SK-N-SH (cell line): Measurements from ENCODE around the gene JAG2. TPM values are rescaled to one million over a fixed set of nuclear protein-coding genes. Genes with fewer than 3 reads are reported as not detected.

Source experiments
- CTCF ChIA-PET: fragments of 300-600, 350-600 bp; formaldehyde crosslinking; extraction: SDS; loops from one replicate; lab custom pipeline; 2021; lab: Yijun Ruan, JAX
- POLR2A ChIA-PET: fragments of 350-600 bp; sonication (Branson Sonifier 250); formaldehyde crosslinking; extraction: SDS; loops from one replicate; lab custom pipeline; 2020; ENCODE audit warnings: antibody characterized with exemption, inconsistent platforms; lab: Yijun Ruan, JAX
- DNase-seq: peaks from one replicate; pipeline ENCODE4 v3.0.0; 2012
- H2AFZ ChIP-seq: fragments of 200-600 bp; sonication (generic); 2 replicates; pipeline ENCODE4 v1.8.1; 2016; ENCODE audit warnings: antibody characterized with exemption, mild to moderate bottlenecking, low read depth
- H3F3A ChIP-seq: fragments of 200-600 bp; sonication (generic); replicated peaks from 2 replicates; pipeline ENCODE3; 2016; ENCODE audit warnings: antibody characterized with exemption, mild to moderate bottlenecking; ENCODE audit not compliant: insufficient read depth
- H3K27ac ChIP-seq, 2 experiments: fragments of 200-500 bp in 1 of 2; fragments of 200-600 bp in 1 of 2; sonication (Bioruptor generic) in 1 of 2; sonication (generic), shearing (Covaris generic) in 1 of 2; 2 replicates each; pipeline versions ENCODE4 v1.5.1 to v1.6.1; 2014 to 2016; ENCODE audit warnings: low read depth in 2 of 2, inconsistent platforms in 1 of 2, low read length in 1 of 2, mild to moderate bottlenecking in 1 of 2, mixed read lengths in 1 of 2
- H3K27me3 ChIP-seq: fragments of 200-600 bp; sonication (generic), shearing (Covaris generic); 2 replicates; pipeline ENCODE4 v1.6.1; 2016; ENCODE audit warnings: mixed run types; ENCODE audit not compliant: insufficient read depth
- H3K36me3 ChIP-seq, 2 experiments: fragments of 200-500 bp in 1 of 2; fragments of 200-600 bp in 1 of 2; sonication (Bioruptor generic) in 1 of 2; sonication (generic) in 1 of 2; replicated peaks in 1 of 2; 2 replicates each; pipeline versions ENCODE3 to v1.5.1; 2014 to 2016; ENCODE audit warnings: low read length in 1 of 2, mild to moderate bottlenecking in 1 of 2; ENCODE audit not compliant: insufficient read depth in 2 of 2, control insufficient read depth in 1 of 2
- H3K4me1 ChIP-seq, 2 experiments: fragments of 200-500 bp in 1 of 2; fragments of 200-600 bp in 1 of 2; sonication (Bioruptor generic) in 1 of 2; sonication (generic), shearing (Covaris generic) in 1 of 2; 2 replicates each; pipeline versions ENCODE4 v1.5.1 to v1.6.1; 2014 to 2016; ENCODE audit warnings: low read depth in 1 of 2, low read length in 1 of 2, mixed run types in 1 of 2; ENCODE audit not compliant: insufficient read depth in 2 of 2, control insufficient read depth in 1 of 2
- H3K4me2 ChIP-seq: fragments of 200-600 bp; sonication (generic), shearing (Covaris generic); 2 replicates; pipeline ENCODE4 v1.6.1; 2017; ENCODE audit warnings: mixed run types
- H3K4me3 ChIP-seq, 2 experiments: fragments of 200-500 bp in 1 of 2; fragments of 200-600 bp in 1 of 2; sonication (Bioruptor generic) in 1 of 2; sonication (generic), shearing (Covaris generic) in 1 of 2; 2 replicates each; pipeline versions ENCODE4 v1.5.1 to v1.8.1; 2014 to 2016; ENCODE audit warnings: low read depth in 2 of 2, inconsistent platforms in 1 of 2, low read length in 1 of 2, mild to moderate bottlenecking in 1 of 2, mixed read lengths in 1 of 2, moderate library complexity in 1 of 2
- H3K79me2 ChIP-seq: fragments of 200-600 bp; sonication (generic); 2 replicates; pipeline ENCODE4 v1.8.1; 2017; ENCODE audit warnings: mild to moderate bottlenecking; ENCODE audit not compliant: insufficient read depth
- H3K9ac ChIP-seq: fragments of 200-600 bp; sonication (generic); 2 replicates; pipeline ENCODE4 v1.6.1; 2017; ENCODE audit warnings: mixed run types
- H3K9me2 ChIP-seq: fragments of 200-600 bp; sonication (generic); 2 replicates; pipeline ENCODE4 v1.6.1; 2017; ENCODE audit warnings: mixed run types
- H3K9me3 ChIP-seq: fragments of 200-600 bp; sonication (generic); 2 replicates; pipeline ENCODE4 v1.6.1; 2017; ENCODE audit warnings: mixed run types, mild to moderate bottlenecking, moderate library complexity
- H4K20me1 ChIP-seq: fragments of 200-600 bp; sonication (generic); 2 replicates; pipeline ENCODE4 v1.6.1; 2017; ENCODE audit warnings: mild to moderate bottlenecking, mixed run types; ENCODE audit not compliant: insufficient read depth
- CTCF ChIP-seq: fragments of 200-600 bp; sonication (generic); IDR thresholded peaks from 2 replicates; pipeline ENCODE4 v1.6.1; 2017; ENCODE audit warnings: antibody characterized with exemption, mild to moderate bottlenecking, moderate library complexity
- EP300 ChIP-seq, 2 experiments: IDR thresholded peaks; 2 replicates each; pipeline versions ENCODE4 v1.4.0 to v1.6.1; 2012; ENCODE audit warnings: borderline replicate concordance in 1 of 2, low read depth in 1 of 2, low read length in 1 of 2
- FOSL2 ChIP-seq: IDR thresholded peaks from 2 replicates; pipeline ENCODE4 v1.4.0; 2012; ENCODE audit warnings: low read depth, mild to moderate bottlenecking, moderate library complexity, borderline replicate concordance
- FOXJ3 ChIP-seq: sonication (generic); formaldehyde crosslinking; IDR thresholded peaks from 2 replicates; pipeline ENCODE4 v1.5.1; 2020; ENCODE audit warnings: mild to moderate bottlenecking, missing genetic modification reagents
- GABPA ChIP-seq: IDR thresholded peaks from 2 replicates; pipeline ENCODE4 v1.4.0; 2012; ENCODE audit warnings: low read depth, mild to moderate bottlenecking
- GATA2 ChIP-seq: sonication (generic); formaldehyde crosslinking; IDR thresholded peaks from 2 replicates; pipeline ENCODE4 v1.5.0; 2020; ENCODE audit warnings: mild to moderate bottlenecking, missing genetic modification reagents
- IRF3 ChIP-seq: fragments of 150-350 bp; IDR thresholded peaks from 2 replicates; pipeline ENCODE4 v1.6.1; 2016; ENCODE audit warnings: mild to moderate bottlenecking, low read depth, low read length
- MAX ChIP-seq: IDR thresholded peaks from 2 replicates; pipeline ENCODE4 v1.4.0; 2012; ENCODE audit warnings: low read depth
- MEF2A ChIP-seq: IDR thresholded peaks from 2 replicates; pipeline ENCODE4 v1.4.0; 2012; ENCODE audit warnings: low read depth, borderline replicate concordance
- NRF1 ChIP-seq: IDR thresholded peaks from 2 replicates; pipeline ENCODE4 v1.6.1; 2012; ENCODE audit warnings: low read depth, mild to moderate bottlenecking, low read length
- POLR2AphosphoS5 ChIP-seq: IDR thresholded peaks from 2 replicates; pipeline ENCODE4 v1.6.1; 2012; ENCODE audit warnings: low read depth, low read length
- RCOR1 ChIP-seq: fragments of 150-350 bp; IDR thresholded peaks from 2 replicates; pipeline ENCODE4 v1.6.1; 2017; ENCODE audit warnings: antibody characterized with exemption, low read length
- RFX5 ChIP-seq: IDR thresholded peaks from 2 replicates; pipeline ENCODE4 v1.6.1; 2012; ENCODE audit warnings: mild to moderate bottlenecking, improper control_type of control experiment, low read length
- RXRA ChIP-seq: IDR thresholded peaks from 2 replicates; pipeline ENCODE4 v1.4.0; 2012; ENCODE audit warnings: low read depth, mild to moderate bottlenecking, borderline replicate concordance
- SIN3A ChIP-seq: IDR thresholded peaks from 2 replicates; pipeline ENCODE4 v1.6.1; 2012; ENCODE audit warnings: low read depth, mild to moderate bottlenecking, low read length, moderate library complexity, borderline replicate concordance
- TAF1 ChIP-seq: IDR thresholded peaks from 2 replicates; pipeline ENCODE4 v1.6.1; 2012; ENCODE audit warnings: low read depth, mild to moderate bottlenecking, low read length, moderate library complexity, borderline replicate concordance
- TEAD4 ChIP-seq: IDR thresholded peaks from 2 replicates; pipeline ENCODE4 v1.4.0; 2012; ENCODE audit warnings: mild to moderate bottlenecking, borderline replicate concordance; ENCODE audit not compliant: insufficient read depth
- WGBS: methylation state at CpG from one replicate; pipeline ENCODE4 v1.1.6; 2017; ENCODE audit warnings: low lambda C conversion rate; 5-methylcytosine and 5-hydroxymethylcytosine counted together
- polyA plus RNA-seq, 3 experiments: library from polyadenylated mRNA; depleted of rRNA; stranded (reverse); fragments of >200 nt; gene quantifications; 2 replicates each; pipeline ENCODE4 v1.2.3, GENCODE V29; 2012
- TF ChIP-seq, protein P1 (sequence below): fragments of 150-350 bp; IDR thresholded peaks from 2 replicates; pipeline ENCODE4 v1.6.1; 2017; ENCODE audit warnings: antibody characterized with exemption, low read length, low read depth, borderline replicate concordance
- TF ChIP-seq, protein P2 (sequence below): IDR thresholded peaks from 2 replicates; pipeline ENCODE4 v1.4.0; 2012; ENCODE audit warnings: low read depth, borderline replicate concordance

Gene JAG2
- polyA plus RNA-seq, 1 of the 3 experiments (the other 2 are of a cell fraction): 1.7 TPM

DNA sequence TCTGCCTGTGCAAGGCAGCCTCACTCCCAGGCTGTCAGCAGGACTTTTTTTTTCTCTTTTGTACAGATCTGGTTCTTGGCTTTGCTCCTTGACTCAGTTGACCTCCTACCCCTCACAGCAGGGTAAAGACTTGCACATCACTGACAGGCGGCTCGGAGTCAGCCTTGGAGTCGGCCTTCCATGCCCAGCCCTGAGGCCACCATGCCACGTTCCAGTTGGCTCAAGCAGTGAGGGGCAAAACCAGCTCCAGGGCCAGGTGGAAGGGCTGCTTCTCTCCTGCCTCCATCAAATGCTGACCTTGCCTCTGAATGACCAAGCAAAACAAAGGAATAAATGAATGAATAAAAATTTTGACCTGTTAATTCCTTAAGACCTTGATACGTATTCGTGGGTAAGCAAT, 27.6 kb downstream of the JAG2 start (continued):
- TF ChIP-seq EP300 (IDR thresholded peaks at IDR 0.05; ENCODE audit: borderline replicate concordance in 1 of 2, low read depth in 1 of 2, low read length in 1 of 2) (no peak), TAF1 (no peak), RFX5 (no peak), MAX (no peak), MEF2A (no peak), POLR2AphosphoS5 (no peak), CTCF (no peak), GABPA (no peak)

GRCh38 chr14:105140581-105140980, 28.0 kb downstream of the JAG2 start:
- no peak overlapping the region for H3K9ac ChIP-seq
- H3K9me3 ChIP-seq: no peaks in the 10 kb centered on the region
- no peaks in the 10 kb centered on the region for H3K36me3 ChIP-seq
- no peak for TF ChIP-seq FOSL2
- TF ChIP-seq, protein P1, sequence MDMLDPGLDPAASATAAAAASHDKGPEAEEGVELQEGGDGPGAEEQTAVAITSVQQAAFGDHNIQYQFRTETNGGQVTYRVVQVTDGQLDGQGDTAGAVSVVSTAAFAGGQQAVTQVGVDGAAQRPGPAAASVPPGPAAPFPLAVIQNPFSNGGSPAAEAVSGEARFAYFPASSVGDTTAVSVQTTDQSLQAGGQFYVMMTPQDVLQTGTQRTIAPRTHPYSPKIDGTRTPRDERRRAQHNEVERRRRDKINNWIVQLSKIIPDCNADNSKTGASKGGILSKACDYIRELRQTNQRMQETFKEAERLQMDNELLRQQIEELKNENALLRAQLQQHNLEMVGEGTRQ: no peak
- TF ChIP-seq SIN3A: no peak
- TF ChIP-seq TEAD4: no peak
- no peak for TF ChIP-seq RCOR1
- TF ChIP-seq IRF3: no peak
- no peak for TF ChIP-seq EP300 (IDR thresholded peaks at IDR 0.05; ENCODE audit: borderline replicate concordance in 1 of 2, low read depth in 1 of 2, low read length in 1 of 2)
- TF ChIP-seq, protein P2, sequence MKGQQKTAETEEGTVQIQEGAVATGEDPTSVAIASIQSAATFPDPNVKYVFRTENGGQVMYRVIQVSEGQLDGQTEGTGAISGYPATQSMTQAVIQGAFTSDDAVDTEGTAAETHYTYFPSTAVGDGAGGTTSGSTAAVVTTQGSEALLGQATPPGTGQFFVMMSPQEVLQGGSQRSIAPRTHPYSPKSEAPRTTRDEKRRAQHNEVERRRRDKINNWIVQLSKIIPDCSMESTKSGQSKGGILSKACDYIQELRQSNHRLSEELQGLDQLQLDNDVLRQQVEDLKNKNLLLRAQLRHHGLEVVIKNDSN: no peak
- TF ChIP-seq POLR2AphosphoS5: no peak
- TF ChIP-seq NRF1: no peak
- no peak for TF ChIP-seq GATA2
- no peak for TF ChIP-seq MAX
- no peak for TF ChIP-seq RXRA
- TF ChIP-seq FOXJ3 (CRISPR knock-in tag): no peak
- TF ChIP-seq, all 33 proteins: peak for 0
- WGBS: 76% methylated on average over 7 of the region's 7 CpGs
- Histone ChIP-seq H3K27me3 (no peaks in the 10 kb centered on the region), H3F3A (no peaks in the 10 kb centered on the region), H3K79me2 (no peaks in the 10 kb centered on the region), H2AFZ (no peak overlapping the region), H4K20me1 (no peaks in the 10 kb centered on the region), H3K9me2 (no peaks in the 10 kb centered on the region), H3K4me2 (no peak overlapping the region), H3K4me3 (no peak overlapping the region), H3K4me1 (peaks cover 0 to 7% of the 10 kb centered on the region in 2 experiments; a peak in 1 of 4 replicates), H3K27ac (no peak overlapping the region)
- DNase-seq: no peak
- POLR2A ChIA-PET: no interaction called here
- CTCF ChIA-PET: no interaction called here
